Activated CD4-positive, alpha-beta T cell treated with anti-CD3 and anti-CD28 coated beads, Interleukin-2, Interleukin-4, amounts not matched to agents 100 ng/mL and 50 ng/mL, durations not matched to agents 16 hours and 8 hours (primary cell): ENCODE data around the gene TRIP12.
A peak's percentile ranks its signal among the peaks of the same experiment; 100 is the strongest.
"Not testable (repeated sequence)": the region's sequence is repeated elsewhere in the genome, so short reads cannot be mapped to it uniquely, and the experiment has no call there.

Experiments
- DNase-seq: peaks from one replicate; pipeline ENCODE4 v3.0.0-alpha.2; 2020; ENCODE audit warnings: low spot score

TRIP12 gene

DNA sequence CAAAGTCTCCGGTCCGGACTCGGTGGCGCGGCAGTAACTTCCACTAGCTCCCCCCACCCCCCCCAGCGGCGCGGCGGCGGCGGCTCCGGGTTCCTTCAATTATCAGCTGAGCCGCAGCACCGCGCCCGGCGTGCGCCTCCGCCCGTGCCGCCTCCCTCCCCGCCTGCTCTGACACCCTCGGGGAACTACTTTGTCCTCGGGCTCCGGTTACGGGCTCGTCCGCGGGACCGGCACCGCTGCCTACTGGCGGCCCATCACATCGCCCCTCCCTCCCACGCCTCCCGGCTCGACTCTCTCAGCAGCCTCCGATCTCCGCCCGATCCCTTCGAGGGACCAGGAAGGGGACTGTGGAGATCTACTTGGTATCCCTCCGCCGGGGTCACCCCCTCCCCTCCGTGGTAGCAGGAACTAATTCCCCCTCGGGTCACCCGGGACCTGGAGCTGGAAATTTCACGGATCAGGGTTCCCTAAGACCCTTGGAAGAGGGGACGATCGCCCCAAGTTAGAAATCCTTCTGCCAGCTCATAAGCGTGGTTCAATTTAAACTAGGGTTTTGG lies at the start of gene TRIP12:
Gene TRIP12, minus strand, starts transcription at position 118 of the 557 bp plus-strand sequence. CDS start 41,930 bp downstream, outside the sequence.
- DNase-seq, result peak; percentile 89

DNA sequence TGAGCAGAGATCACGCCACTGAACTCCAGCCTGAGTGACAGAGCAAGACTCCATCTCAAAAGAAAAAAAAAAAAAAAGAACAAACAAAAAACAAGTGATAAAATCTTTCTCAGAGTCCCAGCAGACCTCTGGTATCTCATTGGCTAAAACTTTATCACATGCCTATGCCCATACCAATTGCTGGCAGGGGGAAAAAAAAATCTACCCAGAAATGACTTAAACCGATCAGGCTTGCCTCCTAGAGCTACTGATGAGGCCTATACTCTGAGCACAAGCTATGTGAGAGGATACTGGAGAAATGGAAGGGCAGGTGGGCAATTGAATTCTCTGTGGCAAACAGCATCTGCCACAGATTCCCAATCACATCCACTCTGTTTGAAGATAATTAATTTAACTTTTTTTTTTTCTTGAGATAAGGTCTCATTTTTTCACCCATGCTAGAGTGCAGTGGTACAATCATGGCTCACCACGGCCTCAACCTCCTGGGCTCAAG lies 49.5 kb upstream of the TRIP12 start:
- DNase-seq, result no peak

DNA sequence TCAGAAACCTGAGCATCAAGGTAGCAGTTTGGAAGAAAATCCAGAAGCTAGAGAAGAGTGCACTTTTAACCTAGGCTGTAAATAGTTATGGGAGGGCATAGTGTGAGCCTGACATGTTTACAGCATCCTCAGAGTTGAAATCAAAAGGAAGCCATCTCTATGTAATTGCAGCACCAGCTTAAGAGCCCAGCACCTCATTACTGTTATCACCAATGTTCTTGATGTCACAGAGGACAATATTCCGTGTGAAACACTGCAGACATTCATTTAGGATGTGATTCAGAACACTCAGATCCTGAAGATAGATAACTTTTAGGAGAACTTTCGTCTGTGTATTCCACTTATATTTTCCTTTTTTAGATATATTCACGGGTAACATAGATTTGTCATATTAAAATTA lies 48.6 kb upstream of the TRIP12 start:
- DNase-seq, result no peak

DNA sequence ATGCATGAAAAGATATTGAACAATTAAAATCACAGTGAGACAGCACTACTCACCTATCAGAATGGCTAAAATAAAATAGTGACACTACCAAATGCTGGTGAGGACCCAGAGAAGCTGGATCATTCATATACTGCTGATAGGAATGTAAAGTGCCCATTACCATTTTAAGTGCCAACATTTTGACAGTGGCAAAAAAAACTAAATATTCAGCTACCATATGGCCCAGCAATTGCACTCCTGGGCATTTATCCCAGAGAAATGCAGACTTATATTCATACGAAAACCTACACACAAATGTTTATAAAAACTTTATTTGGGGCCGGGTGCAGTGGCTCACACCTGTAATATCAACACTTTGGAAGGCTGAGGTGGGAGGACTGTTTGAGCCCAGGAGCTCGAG lies 48.1 kb upstream of the TRIP12 start:
- DNase-seq, result no peak

DNA sequence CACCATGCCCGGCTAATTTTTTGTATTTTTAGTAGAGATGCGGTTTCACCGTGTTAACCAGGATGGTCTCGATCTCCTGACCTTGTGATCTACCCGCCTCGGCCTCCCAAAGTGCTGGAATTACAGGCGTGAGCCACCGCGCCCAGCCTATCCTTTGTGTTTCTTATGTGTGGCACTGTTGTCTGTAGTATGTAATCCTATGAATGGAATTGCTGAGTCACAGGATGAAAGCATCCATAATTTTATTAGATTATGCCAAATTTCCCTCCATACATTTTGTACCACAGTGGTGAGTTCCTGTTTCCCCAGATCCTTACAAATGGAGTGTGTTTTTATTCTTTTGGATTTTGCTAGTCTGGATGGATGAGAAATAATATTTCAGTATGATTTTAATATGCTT lies 41.8 kb upstream of the TRIP12 start:
- DNase-seq, result not testable (repeated sequence)

DNA sequence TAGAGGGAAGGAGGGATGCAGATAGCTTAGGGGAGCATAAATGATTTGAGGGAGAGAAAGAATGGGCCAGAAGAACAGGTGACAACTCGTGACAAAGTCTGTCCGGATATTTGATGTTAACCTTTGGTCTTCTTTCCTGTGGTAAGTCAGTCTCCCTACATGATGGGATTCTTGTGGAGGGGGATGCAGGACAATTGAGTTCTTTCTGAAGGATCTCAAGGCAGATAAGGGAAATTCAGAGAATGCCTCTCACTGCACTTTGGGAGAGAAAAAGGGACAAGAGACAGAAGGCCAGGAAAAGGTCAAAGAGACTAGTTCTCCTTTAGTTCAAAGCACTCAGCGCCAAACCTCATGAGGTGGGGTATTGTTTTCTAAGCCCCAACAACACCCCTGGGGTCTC lies 34.7 kb upstream of the TRIP12 start:
- DNase-seq, result no peak

DNA sequence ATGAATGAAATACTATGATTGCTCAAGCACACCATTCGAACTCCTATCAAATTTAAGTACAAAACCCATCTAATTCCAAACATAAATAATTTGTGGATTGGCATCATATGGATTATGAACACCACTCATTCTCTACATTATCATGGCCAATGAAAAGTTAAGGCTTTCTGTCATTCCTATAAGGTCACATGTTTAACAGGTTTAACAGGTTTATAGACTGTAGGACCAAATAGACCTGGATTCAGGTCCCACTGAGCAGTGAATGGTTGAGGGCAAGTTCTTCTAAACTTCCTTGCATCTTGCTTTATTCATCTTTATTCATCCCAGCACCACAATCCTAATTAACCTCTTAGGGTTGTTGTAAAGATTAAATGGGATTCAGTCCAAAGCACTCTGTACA lies 33.9 kb upstream of the TRIP12 start:
- no peak for DNase-seq

DNA sequence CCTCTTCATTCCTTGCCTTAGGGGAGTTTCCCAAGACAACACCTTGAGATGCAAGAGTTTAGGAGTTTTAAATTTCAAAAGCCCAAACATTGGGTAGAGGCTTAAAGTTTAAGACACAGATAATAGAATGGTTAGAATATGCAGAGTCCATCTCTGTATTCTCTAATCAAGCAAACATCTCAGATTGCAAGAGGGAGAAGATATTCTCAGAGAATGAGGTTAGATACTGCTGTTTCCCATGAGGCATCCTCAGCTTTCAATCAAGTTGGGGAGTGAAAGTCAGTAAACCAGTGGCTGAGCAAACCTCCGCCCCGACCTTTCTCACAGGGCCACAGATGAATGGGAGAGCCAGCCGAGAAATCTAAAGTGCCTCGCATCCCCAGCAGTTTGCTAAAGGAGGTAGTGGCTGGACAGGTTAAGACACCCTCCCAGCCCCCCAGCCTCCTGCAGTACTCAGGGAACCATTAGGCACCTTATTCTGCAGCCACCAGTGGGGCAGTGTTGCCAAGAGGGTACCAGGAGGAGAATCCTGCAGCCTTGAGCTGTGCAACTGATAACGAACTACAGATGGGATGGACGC lies 30.5 kb upstream of the TRIP12 start:
- DNase-seq, result no peak

DNA sequence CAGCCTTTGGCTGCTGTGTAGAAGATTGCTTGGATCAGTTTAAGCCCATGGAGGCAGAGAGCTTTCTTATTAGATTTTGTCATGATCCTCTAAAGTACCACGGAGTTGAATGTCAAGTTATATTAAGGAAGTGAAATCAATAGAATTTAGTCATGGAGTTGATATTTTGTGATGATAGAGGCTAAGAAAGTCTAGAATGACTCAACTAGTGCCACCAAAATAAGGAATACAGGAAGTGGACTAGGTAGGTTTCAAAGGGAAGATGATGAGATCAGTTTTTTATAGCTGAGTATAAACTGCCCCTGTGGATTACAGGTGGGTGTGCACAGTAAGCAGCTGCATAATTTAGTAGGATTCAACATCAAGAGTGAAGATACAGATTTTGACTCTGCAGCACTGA lies 25.7 kb upstream of the TRIP12 start:
- DNase-seq, result no peak

DNA sequence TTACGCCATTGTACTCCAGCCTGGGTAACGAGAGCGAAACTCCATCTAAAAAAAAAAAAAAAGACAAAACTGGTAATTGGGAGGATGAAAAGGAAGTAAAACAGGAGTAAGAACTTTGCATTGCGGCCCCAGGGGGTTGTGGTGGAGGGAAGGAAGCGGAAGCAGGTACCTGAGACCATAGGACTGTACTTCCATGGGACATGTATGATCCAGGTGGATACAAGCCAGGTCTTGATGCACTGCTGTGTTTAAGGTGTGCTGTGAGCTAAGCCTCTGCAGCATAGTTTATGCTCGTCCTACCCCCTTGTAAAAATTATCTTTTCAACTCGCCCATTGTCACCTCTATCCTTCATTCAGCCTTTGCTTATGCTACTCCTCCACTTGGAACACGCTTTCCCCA lies 24.2 kb upstream of the TRIP12 start:
- DNase-seq, result no peak

DNA sequence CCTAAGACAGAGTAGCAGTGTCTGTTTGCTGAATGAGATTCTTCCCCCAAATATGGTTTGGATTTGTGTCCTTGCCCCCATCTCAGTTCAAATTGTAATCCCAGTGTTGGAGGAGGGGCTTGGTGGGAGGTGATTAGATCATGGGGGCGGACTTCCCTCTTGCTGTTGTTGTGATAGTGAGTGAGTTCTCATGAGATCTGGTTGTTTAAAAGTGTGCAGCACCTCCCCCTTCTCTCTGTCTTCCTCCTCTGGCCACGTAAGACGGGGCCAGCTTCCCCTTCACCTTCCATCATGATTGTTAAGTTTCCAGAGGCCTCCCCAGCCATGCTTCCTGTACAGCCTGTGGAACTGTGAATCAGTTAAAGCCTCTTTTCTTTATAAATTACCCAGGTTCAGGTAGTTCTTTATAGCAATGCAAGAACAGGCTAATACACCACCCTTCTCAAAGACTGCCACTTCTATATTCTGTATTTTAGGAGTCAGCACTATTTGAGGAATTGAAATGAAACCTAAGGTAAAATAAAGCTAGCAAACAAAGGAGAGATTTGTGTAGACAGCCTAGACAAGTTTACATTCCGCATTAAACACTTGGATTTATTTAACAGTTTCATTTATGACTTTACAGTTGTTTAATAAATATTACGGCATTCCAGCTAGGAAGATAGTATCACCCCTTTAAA lies 22.1 kb upstream of the TRIP12 start:
- DNase-seq, result no peak

DNA sequence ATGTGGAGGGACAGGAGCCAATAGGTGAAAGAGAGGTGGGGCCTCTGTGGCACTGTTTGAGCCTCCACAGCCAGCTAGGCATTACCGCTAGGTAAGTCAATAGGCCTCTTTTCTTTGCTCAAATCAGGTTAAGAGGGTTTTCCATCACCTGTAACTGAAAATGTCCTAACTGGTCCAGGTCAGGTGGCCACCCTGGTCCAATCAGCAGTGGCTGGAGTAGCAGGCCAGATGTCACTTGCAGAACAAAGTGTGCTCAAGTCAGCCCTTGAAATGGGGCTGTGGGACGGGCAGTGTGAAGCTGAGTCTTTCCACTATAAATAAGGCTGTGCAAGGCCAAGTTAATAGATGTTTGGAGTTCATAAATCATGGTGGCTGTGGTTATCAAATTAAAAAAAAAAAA lies 21.4 kb upstream of the TRIP12 start:
- no peak for DNase-seq

DNA sequence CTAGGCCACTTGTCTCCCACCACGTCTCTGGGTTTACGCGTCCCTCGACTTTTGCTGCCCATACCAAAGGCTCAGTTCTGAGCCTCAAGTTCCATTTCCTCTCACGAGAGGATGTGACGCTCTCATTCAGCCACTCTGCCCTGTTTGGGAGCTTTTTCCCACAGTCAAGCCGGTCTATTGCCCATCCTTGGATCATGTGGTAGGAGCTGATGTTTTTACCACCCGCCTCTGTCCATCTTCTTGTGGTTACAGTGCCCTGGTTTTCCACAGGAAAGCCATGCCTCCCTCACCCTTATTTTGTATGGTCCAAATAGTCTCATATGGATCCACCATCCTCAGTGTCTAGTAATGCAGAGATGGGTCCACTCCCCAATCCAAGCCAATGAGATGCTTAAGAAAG lies 20.9 kb upstream of the TRIP12 start:
- DNase-seq, result no peak

DNA sequence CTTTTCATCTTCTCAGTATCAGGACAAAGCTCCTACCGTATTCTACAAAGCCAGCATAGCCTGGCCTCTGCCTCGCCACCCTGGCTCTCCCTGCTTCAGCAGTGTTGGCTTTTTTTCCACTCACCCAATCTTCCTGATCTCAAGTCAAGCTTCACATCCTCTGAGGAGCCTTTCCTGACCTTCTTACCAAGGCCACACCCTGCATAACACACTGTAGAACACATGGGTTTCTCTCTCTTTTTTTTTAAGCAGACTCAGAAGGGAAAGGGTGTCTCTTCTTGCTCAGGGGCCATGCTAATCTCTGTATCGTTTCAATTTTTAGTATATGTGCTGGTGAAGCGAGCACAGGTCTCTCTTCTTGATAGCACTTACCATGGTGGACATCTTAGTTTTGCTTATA lies 15.7 kb upstream of the TRIP12 start:
- DNase-seq, result no peak

DNA sequence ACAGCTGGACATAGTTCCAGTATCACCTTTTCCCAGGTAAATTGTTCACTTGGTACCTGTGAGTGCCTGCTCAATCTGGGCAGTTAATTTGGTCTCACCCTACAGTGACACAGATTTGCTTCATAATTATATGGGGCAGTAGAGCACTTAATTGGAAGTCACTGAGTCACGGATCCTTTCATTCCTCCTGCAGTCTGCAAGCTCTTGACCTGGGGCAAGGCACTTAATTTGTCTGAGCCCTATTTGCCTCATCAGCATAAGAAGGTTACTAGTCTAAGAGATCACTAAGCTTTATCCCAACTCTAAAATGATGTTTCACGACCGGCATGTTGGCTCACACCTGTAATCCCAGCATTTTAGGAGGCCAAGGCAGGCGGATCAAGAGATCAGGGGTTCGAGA lies 9.4 kb upstream of the TRIP12 start:
- no peak for DNase-seq

DNA sequence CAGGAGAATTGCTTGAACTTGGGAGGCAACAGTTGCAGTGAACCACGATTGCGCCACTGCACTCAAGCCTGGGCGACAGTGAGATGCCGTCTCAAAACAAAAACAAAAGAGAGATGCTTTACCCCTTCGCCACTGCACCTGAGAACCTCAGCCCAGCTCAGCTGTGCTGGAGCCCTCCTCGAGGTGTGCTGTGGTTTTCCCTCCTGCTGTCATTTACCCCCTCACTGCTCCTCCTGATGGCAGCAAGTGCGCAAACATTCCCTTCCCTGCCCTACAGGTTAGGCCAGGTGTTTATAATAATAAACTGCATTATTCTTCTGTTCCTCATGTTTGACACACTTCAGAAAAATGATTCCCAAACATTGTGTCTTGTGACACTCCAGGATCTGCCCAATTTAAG lies 8.8 kb upstream of the TRIP12 start:
- no peak for DNase-seq

DNA sequence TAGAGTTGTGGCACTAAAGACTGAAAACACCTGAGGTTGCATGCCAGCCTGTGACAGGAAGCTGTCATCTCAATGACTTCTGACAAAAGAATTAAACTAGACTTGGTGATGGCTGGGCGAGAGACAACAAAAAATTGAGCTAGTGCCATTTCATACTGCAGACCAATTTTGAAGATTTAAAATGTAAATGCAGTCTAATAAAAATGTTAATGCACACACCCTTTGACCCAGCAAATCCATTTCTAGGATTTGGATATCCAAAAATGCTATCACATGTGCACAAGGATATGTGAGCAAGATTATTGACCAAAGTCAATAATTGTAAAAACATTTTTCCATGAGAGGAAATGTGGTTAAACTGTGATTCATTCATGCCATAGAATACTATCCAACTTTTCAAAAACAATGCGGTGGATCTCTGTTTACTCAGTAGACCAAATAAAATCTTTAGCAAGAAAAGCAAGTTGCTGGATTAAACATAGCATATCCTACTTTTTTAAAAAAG lies 6.1 kb upstream of the TRIP12 start:
- no peak for DNase-seq

DNA sequence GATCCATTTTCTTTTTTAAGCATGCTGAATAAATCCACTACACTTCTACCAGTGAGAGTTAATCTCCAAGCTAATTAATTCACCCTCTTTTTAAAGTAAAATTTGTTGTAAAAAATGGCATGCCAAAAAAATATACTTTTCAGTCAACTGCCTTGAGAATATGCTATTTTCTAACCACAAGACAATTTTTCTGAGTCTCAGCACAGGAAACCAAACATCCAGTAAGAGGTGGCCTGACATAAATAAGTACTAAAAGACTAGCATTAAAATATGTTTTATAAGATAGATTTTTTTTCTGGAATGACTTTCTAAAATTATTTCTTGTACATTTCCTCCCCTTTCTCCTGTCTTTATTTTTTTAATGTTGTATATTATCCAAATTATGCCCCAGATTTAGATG lies 3.4 kb upstream of the TRIP12 start:
- DNase-seq, result no peak

DNA sequence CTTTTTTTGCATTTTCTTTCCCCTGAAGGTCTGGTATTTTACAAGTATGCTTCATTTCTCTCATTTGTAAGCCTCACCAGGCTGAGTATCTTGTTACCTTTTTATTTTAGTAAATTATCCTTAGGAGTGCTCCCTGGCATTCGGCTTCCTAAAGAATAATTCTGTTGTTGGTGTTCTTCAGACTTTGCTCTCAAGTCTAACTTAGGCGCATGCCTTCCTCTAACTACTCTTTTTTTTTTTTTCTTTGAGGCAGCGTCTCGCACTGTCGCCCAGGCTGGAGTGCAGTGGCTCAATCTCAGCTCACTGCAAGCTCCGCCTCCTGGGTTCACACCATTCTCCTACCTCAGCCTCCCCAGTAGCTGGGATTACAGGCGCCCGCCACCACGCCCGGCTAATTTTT lies 2.7 kb upstream of the TRIP12 start:
- not testable (repeated sequence) for DNase-seq

DNA sequence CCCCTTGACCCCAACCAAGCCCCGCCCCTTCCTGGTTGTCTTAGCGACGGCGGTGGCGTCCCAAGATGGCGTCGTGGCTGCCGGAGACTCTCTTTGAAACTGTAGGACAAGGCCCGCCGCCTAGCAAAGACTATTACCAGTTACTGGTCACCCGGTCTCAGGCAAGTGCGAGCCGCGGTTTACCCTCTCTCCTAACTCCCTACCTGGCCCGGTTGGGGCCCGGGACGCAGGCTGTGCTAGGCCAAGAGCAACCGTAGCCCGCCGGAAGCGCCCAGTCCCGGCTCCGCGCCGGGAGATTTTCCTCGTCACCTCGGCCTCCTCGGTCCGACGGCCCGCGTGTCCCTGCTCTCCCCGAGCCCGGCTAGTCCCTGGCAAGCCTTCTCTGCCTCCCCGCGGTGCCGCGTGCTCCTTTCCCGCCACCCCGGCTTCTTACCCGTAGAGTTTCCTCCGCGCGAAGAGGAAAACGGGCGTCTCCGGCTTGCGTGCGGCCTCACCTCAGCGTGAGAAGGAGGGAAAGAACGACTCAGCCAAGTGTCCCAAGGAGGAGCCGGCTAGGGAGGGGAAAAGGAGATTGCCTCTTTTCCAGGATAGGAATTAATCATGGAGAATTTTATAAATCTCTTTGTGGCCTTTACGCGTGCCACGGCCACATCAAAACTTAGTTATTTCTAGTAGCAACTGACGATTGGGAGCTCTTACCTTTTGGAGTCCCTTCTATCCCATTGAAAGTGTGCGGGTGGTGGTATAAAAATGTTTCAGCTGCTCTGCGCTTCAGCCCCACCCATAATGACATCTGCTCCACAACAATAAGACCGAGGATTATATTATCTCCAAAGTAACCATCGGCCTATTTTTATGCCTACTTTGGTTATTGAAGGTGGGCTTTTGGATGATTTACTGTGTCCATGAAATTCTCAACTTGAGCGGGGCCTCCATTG lies 909 bp upstream of the TRIP12 start, which contains the start of gene FBXO36:
Gene FBXO36, plus strand, starts transcription at position 55 of the 938 bp plus-strand sequence. Its CDS starts 11 bp downstream, at position 66.
- DNase-seq, result peak; percentile 86

DNA sequence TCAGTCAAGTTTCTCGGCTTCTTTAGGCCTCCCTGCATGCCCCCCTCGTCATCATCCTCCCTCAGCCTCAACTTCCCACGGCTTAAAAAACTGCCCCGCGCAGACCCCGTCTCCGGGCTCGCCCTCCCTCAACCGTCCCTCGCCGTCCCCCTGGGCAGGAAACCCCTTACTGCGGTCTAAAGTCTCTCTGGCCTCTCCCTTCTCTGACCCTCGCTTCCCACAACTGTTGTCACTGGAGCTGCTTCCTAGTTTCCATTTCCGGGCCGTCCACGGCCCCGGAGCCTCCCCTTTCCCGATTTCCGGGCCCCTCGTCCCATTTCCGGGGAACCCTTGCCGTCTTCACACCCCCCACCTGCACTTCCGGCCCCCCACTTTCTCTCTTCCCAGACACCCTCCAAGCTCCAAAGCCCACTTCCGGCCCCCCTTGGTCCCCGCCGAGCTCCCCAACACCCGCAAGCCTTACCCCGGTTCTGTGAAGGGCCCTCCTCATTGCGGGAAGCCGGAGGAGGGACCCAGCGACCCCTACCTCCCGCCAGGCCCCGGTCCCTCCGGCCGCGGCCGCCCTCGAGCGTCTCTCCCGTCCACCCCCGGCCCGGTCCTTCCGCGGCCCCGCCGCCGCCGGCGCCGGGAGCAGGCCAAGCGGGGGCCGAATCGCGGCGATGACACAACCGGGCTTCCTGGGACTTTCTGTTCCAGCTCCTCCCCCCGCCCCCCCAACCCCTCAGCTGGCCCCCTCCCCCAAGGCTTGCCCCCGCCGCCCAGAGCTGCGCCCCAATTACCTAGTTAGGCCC lies 513 bp downstream of the TRIP12 start:
- DNase-seq, result peak; percentile 57
